BE2C (cell line): ENCODE data around the gene XXYLT1.

Source experiments
- DNase-seq: peaks from one replicate; pipeline ENCODE4 v3.0.0-alpha.2; 2020
- H3K27me3 ChIP-seq: fragments of 250-450 bp; sonication (Bioruptor Pico); 2 replicates; pipeline ENCODE4 v1.5.1; 2020; ENCODE audit warnings: mild to moderate bottlenecking
- H3K36me3 ChIP-seq: fragments of 250-450 bp; sonication (Bioruptor Pico); 2 replicates; pipeline ENCODE4 v1.5.1; 2020; ENCODE audit warnings: mild to moderate bottlenecking
- H3K4me1 ChIP-seq: fragments of 250-450 bp; sonication (Bioruptor Pico); 2 replicates; pipeline ENCODE4 v1.5.1; 2020
- H3K4me3 ChIP-seq: 2 replicates; pipeline ENCODE4 v1.5.1; 2011; ENCODE audit warnings: low read depth, low read length
- H3K9me3 ChIP-seq: fragments of 250-450 bp; sonication (Bioruptor Pico); 2 replicates; pipeline ENCODE4 v1.5.1; 2020
- CTCF ChIP-seq: IDR thresholded peaks from 2 replicates; pipeline ENCODE4 v1.5.1; 2012; ENCODE audit warnings: mild to moderate bottlenecking, low read depth, low read length

The XXYLT1 gene

DNA sequence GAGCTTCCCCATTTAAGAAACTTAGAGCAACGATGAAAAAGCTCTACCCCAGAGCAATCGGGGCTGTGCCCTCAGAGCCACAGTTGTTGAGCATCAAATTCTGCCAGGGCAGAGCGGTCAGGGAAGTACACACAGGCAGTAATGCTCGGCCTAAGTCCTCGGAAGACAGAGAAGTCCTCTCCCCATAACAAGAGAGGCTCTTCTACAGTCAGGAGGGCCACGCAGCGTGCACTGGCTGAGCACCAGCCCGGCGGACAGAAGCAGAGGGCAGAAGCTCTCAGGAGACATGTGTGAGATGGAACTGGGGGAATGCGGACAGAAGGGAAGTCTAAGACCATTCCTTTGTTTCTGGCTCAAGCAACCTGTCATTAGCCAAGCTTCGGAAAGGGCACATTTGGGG, 95.9 kb downstream of the XXYLT1 start:
- DNase-seq: no peak
- no peak for TF ChIP-seq CTCF
- Histone ChIP-seq H3K36me3 (no peaks in the 10 kb centered on the region; the same call in 1 of the 2 replicates), H3K9me3 (no peaks in the 10 kb centered on the region), H3K27me3 (no peaks in the 10 kb centered on the region), H3K4me1 (peaks cover 13% of the 10 kb centered on the region), H3K4me3 (no peak overlapping the region)

DNA sequence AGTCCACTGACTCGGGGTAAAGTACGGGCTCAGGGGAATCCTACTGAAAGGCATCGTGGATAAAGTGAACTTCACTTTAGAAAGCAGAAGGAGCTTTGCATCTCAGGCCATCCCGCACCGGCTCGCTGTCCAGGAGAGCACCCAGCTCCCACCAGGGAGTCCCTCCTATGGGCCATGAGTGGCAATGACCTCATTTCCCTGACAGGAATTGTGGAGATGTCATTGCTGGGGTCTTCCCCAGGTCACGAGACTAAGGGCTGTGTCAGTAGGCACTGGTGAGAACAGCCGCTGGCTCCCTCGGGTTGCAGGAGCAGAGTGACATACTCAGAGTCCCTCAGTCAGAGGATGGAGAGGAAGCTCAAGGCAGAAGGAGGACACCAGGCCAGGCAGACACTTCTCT, 97.3 kb downstream of the XXYLT1 start:
- Histone ChIP-seq H3K36me3 (no peaks in the 10 kb centered on the region), H3K27me3 (no peaks in the 10 kb centered on the region), H3K9me3 (no peaks in the 10 kb centered on the region), H3K4me1 (peaks cover 5% of the 10 kb centered on the region; the same call in 1 of the 2 replicates), H3K4me3 (no peak overlapping the region)
- TF ChIP-seq CTCF: no peak
- DNase-seq: no peak

DNA sequence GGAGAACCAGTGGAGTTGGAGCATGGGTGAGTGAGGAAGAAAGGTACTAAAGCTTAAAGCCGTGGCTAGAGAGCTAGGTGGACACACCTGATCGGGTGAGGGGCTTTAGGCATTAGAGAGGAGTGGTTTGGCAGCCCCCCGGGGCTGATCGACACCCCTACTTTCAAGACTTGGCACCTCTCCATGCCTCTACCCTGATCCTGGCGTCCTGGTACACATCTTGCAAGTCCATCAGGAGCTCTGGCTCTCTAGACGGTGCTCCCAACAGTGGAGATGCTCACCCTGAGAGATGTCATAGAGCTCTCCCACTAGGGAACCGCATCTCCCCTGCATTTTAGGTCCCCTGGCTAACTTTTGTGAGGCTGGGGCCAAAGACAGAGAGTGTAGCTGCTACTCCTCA, 98.1 kb downstream of the XXYLT1 start:
- TF ChIP-seq CTCF: no peak
- H3K27me3 ChIP-seq: no peaks in the 10 kb centered on the region
- no peaks in the 10 kb centered on the region for H3K9me3 ChIP-seq
- H3K4me1 ChIP-seq: 0 out of 2 replicates have a peak, but pooled peaks cover 2% of the 10 kb centered on the region
- no peaks in the 10 kb centered on the region for H3K36me3 ChIP-seq
- H3K4me3 ChIP-seq: no peak overlapping the region
- no peak for DNase-seq

DNA sequence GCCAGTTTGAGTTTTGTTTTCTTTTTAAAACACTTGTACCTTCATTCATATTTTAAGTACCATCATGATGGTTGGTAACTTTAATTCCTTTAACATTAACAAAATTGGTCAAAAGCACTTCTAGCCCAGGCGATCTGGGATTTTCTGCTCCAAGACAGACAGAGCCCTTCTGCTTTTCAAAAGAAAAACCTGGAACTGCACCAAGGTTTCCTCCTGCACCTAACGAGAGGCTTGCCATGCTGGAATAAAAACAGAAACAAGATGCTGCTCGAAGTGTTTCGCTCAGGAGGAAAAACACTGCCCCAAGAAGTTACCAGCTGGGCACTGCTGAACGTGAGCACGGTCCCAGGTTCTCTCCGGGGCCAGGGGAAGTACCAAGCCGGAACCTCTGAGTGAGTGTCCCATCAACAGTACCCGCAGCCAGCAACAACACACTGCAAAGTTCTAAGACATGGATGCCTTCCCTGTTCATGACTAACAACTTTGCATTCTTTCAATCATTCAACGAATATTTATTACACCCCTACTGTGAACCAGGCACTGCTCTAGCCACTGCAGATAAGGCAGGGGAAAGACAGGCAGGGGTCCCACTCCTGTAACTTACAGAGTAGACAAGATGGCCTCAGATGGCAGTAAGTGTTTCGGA, 98.8 kb downstream of the XXYLT1 start:
- H3K4me3 ChIP-seq: no peak overlapping the region
- 0 out of 2 replicates have a peak, but pooled peaks cover 2% of the 10 kb centered on the region for H3K4me1 ChIP-seq
- H3K27me3 ChIP-seq: no peaks in the 10 kb centered on the region
- no peak for TF ChIP-seq CTCF
- no peaks in the 10 kb centered on the region for H3K36me3 ChIP-seq
- no peaks in the 10 kb centered on the region for H3K9me3 ChIP-seq
- no peak for DNase-seq

DNA sequence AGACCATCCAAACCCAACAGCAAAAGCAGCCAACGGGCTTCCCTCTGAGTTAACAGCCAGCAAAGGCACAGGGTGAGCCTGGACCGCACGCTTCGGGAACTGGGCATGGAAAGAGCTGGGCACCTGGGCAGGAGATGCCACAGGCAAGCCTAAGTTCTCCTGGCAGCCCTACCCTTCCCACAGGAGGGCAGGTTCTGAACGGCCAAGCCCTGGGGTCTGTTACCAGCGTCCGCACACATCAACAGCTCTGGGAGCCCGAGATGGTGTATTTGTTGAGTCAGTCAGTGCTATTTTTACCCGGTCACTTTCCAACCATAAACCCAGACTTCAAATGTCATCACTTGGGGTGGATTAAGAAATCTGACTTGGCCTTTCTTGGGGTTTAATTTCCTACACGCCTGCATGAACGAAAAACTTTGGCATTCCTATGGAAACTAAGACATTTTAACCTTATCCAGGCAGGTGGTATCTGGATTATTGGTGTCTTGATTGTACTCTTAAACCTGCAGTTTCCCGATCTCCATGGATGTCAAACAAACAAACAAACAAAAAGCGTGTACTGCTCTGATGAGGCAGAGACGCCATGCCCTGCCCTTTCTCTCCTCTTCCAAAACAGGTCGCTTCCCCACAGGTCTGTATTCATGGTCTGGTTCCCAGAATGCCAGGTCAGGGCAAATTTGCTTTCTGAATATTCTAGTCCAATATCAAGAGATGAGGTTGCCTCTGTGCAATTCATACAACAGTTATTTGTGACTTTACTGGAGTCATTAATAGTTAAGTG, 99.7 kb downstream of the XXYLT1 start:
- Histone ChIP-seq H3K9me3 (no peaks in the 10 kb centered on the region), H3K4me1 (no peaks in the 10 kb centered on the region), H3K36me3 (no peaks in the 10 kb centered on the region), H3K27me3 (no peaks in the 10 kb centered on the region), H3K4me3 (no peak overlapping the region)
- TF ChIP-seq CTCF: no peak
- DNase-seq: no peak

- H3K4me3 ChIP-seq: no peak overlapping the region
- no peak for TF ChIP-seq CTCF
- H3K4me1 ChIP-seq: no peaks in the 10 kb centered on the region; the same call in 1 of the 2 replicates
- H3K36me3 ChIP-seq: no peaks in the 10 kb centered on the region
- no peak for DNase-seq
- H3K9me3 ChIP-seq: no peaks in the 10 kb centered on the region
- no peaks in the 10 kb centered on the region for H3K27me3 ChIP-seq
Observed at GRCh38 chr3:195170496-195170895, 100.5 kb downstream of the XXYLT1 start.
